ENCODE measurements around the gene NCOR1.

Gene NCOR1

GRCh38 chr17:16106161-16106891, 109.0 kb downstream of the NCOR1 start:
- TF ChIP-seq ZNF274 (IDR thresholded peaks at IDR 0.05; ENCODE audit: low read depth, low read length) = no peak
- no peak overlapping the region for H3K4me3 ChIP-seq (ENCODE audit: low read length)

GRCh38 chr17:16104189-16104588, 111.1 kb downstream of the NCOR1 start:
- no peak for TF ChIP-seq ZNF274 (IDR thresholded peaks at IDR 0.05; ENCODE audit: low read depth, low read length)
- H3K4me3 ChIP-seq (ENCODE audit: low read length) = no peak overlapping the region

- H3K4me3 ChIP-seq (ENCODE audit: low read length) = no peak overlapping the region
Observed at GRCh38 chr17:16101440-16101839, 113.9 kb downstream of the NCOR1 start.

DNA sequence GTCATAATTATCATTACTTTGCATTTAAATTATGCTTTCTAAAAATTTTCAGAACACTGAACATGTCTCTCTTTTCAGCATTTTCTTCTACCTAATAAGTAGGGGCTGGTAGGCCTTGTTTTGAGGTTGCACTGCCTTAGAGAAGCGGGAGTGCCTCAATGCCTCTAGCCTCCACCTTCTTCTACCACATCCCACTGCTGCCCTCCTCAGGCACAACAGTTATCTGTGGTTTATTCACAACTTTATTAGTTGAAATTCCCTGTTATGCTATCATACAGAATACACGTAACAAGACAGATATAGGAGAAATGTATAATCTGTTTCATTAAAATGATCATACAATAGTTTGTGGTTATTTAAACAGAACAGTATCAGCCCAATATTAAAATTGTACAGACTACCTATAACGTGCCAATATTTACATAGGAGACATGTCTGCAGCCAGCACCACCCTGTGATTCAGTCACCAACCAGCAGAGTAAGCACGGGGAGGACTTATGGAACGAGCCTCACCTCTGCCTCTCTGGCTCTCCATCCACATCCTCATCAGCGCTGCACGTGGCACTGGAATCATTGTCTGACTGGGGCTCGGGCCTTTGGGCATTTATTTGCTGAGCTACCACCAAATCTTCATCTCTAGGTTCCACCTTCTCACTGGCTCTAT, 114.5 kb downstream of the NCOR1 start:
- no peak for TF ChIP-seq ZNF274 (IDR thresholded peaks at IDR 0.05; ENCODE audit: low read depth, low read length)
- no peak overlapping the region for H3K4me3 ChIP-seq (ENCODE audit: low read length)

More at GRCh38 chr17:16101440-16101839, 113.9 kb downstream of the NCOR1 start:
- no peak for TF ChIP-seq ZNF274 (IDR thresholded peaks at IDR 0.05; ENCODE audit: low read depth, low read length)

- no peak for TF ChIP-seq ZNF274 (IDR thresholded peaks at IDR 0.05; ENCODE audit: low read depth, low read length)
Observed at GRCh38 chr17:16091773-16092172, 123.6 kb downstream of the NCOR1 start.

DNA sequence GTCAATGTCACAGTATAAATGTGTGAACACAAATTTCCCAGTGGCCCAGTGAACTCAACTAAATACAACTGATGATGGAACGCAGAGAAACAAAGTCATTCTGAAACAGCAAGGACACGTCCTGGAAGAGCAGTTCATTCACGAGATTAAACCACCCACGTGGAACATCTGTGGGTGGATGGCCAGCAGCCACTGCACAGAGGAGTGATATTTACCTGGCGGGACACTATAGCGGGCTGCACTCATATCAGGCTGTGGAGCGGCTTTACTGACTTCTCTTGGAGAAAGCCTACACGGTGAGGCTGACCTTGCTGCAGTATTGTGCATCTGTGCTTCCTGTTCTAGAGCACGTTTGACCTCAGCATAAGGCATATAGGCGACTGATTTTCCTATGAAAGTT, 128.4 kb downstream of the NCOR1 start:
- H3K4me3 ChIP-seq (ENCODE audit: low read length) = no peak overlapping the region
- TF ChIP-seq ZNF274 (IDR thresholded peaks at IDR 0.05; ENCODE audit: low read depth, low read length) = no peak

More at GRCh38 chr17:16091773-16092172, 123.6 kb downstream of the NCOR1 start:
- H3K4me3 ChIP-seq (ENCODE audit: low read length) = no peak overlapping the region

DNA sequence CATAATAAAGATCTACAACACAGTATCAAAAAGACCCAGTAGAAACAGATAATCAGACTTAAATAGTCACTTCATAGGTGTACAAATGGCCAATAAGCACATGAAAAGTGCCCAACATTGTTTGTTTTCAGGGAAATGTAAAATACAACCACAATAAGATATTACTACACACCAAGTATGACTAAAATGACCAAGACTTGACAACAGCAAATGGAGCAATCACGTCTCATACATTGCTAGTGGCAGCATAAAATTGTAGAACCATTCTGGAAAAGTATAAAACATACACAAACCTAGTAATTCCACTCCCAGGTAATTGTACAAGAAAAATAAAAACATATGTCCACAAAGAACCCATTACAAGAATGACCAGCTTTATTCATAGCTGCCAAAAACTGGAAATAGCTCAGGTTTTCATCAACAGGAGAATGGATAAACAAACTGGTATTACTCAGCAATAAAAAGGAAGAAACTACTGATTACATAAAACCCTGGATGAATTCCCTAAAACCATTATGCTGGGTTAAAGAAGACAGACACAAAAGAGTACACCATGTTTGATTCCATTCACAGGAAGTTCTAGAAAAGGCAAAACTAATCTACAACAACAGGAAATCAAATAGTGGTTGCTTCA, 130.2 kb downstream of the NCOR1 start:
- no peak overlapping the region for H3K4me3 ChIP-seq (ENCODE audit: low read length)
- TF ChIP-seq ZNF274 (IDR thresholded peaks at IDR 0.05; ENCODE audit: low read depth, low read length) = no peak

DNA sequence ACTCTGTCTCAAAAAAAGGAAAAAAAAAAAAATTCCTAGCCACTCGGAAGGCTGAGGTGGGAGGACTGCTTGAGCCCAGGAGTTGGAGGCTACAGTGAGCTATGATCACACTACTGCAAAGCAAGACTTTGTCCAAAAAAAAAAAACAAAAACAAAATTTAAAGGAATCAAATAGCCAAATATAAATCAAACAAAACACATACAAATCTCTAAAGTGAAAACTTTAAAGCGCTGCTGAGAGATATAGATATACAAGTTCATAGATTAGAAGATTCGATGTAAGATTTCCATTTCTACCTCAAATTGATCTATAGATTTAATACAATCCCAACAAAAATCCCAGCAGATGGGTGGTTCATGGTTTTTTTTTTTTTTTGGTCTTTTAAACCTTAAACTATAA, 132.1 kb downstream of the NCOR1 start:
- TF ChIP-seq ZNF274 (IDR thresholded peaks at IDR 0.05; ENCODE audit: low read depth, low read length) = no peak
- H3K4me3 ChIP-seq (ENCODE audit: low read length) = no peak overlapping the region

GRCh38 chr17:16081507-16082087, 133.7 kb downstream of the NCOR1 start:
- no peak overlapping the region for H3K4me3 ChIP-seq (ENCODE audit: low read length)
- no peak for TF ChIP-seq ZNF274 (IDR thresholded peaks at IDR 0.05; ENCODE audit: low read depth, low read length)

DNA sequence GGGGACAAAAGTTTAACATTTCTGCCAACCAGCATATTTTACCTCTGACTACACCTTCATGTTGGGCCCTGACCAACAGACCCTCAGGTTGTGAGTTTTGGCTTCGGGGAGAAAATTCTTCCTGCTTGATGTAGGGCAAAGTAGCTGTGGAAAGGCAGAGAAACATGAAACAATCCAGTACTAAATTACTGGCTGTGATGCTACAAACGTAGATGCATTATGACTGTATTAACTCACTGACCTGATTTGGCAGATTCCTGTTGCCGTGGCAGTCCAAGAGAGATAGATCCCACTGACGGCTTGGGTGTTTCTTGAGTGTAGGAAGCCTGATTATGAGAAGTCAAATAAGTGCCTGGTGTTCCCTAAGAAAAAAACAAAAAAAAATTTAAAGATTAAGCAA, 135.0 kb downstream of the NCOR1 start:
- TF ChIP-seq ZNF274 (IDR thresholded peaks at IDR 0.05; ENCODE audit: low read depth, low read length) = no peak

DNA sequence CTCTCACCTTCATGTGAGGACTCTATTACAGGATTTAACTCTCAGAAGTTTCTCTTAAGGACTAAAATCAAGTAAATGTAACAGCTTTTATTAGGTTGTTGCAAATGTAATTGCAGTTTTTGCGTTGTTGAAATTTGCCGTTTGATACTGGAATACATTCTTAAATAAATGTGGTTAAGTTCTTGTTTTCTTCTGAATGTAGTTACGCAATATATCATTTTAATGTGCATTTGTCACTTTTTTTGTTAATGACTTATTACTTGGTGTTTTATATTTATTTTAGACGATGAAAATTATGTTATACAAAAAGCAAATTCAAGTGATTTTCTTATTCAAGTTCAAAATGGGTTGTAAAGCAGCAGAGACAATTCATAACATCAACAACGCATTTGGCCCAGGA, 139.4 kb downstream of the NCOR1 start:
- no peak for TF ChIP-seq ZNF274 (IDR thresholded peaks at IDR 0.05; ENCODE audit: low read depth, low read length)
- no peak overlapping the region for H3K4me3 ChIP-seq (ENCODE audit: low read length)

More for the DNA sequence above, 135.0 kb downstream of the NCOR1 start:
- no peak overlapping the region for H3K4me3 ChIP-seq (ENCODE audit: low read length)

DNA sequence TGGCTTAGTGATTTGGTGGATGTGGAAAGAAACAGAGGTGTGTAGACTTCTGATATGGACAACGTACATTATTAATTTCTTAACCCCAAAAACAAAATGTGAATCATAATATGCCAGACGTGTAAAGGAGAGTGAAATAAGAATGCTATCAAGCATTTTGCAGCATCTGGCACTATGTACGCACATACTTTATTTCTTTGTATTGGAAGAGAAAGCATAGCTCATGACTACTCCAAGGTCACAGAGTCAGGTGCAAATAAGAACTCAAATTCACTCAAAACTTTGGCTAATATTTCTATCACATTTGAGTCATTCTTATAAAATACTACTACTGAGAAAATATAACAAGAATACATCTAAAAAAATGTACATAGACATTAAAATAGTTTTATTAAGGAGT, 140.9 kb downstream of the NCOR1 start:
- no peak for TF ChIP-seq ZNF274 (IDR thresholded peaks at IDR 0.05; ENCODE audit: low read depth, low read length)
- H3K4me3 ChIP-seq (ENCODE audit: low read length) = no peak overlapping the region

DNA sequence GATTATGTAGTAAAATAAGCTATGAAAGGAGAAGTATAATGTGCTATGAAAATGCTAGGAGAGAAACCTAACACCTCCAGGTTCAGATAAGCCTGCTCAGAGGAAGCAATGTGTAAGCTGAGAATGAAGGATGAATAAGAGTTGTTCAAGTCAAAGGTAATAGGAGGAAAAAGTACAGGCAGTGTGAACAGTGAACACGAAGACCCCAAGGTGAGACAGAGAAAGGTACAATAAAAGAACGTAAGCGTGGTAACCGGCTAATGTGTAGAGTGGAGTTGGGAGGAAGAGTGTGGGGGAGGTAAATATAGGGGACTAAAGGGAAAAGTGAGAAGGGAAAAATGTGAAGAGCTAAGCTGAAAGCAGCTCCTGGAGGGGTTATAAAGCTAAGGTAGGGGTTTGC, 141.5 kb downstream of the NCOR1 start:
- H3K4me3 ChIP-seq (ENCODE audit: low read length) = no peak overlapping the region
- no peak for TF ChIP-seq ZNF274 (IDR thresholded peaks at IDR 0.05; ENCODE audit: low read depth, low read length)

GRCh38 chr17:16072031-16072430, 143.3 kb downstream of the NCOR1 start:
- no peak overlapping the region for H3K4me3 ChIP-seq (ENCODE audit: low read length)
- TF ChIP-seq ZNF274 (IDR thresholded peaks at IDR 0.05; ENCODE audit: low read depth, low read length) = no peak

- no peak overlapping the region for H3K4me3 ChIP-seq (ENCODE audit: low read length)
- TF ChIP-seq ZNF274 (IDR thresholded peaks at IDR 0.05; ENCODE audit: low read depth, low read length) = no peak
Observed at GRCh38 chr17:16068323-16068722, 147.0 kb downstream of the NCOR1 start.

Data from GM08714 (cell line).